ENCODE results near the gene SERPIND1. TPM values are rescaled to one million over a fixed set of nuclear protein-coding genes. Genes with fewer than 3 reads are reported as not detected.

The SERPIND1 gene
- total RNA-seq, 1 donor from 2014 or later = 0.18 TPM

DNA sequence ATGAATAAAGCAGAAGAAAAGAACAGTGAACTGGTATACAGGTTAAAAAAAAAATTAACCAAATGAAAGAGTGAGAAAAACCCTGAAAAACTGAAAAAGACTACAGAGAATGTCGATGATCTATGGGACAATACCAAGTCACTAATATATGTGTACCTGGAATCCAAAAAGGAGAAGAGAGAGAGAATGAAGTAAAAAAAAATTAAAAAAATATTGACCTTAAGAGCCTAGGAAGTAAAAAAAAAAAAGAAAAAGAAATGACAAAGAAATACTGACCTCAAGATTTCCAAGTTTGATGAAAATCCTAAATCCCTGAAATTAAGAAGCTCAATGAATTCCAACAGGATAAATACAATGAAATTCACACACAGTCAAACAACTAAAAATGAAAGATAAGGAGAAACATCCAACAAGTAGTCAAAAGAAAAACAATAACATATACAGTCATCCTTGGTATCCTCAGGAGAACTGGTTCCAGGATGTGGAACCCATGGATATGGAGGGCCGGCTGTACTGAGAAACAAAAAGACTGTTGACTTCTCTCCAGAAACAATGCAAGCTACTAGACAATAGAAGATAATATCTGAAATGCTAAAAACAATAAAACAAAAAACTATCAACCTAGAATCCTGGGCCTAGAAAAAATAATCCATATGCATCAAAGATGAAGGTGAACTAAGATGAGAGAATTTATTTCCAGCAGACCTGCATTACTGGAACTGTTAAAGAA is 33.5 kb upstream of the SERPIND1 start:
- Mint-ChIP-seq H3K9me3 (ENCODE audit: unreplicated experiment) (no peaks in the 10 kb centered on the region), H3K4me3 (ENCODE audit: unreplicated experiment) (peak overlapping the region; percentile 59)

DNA sequence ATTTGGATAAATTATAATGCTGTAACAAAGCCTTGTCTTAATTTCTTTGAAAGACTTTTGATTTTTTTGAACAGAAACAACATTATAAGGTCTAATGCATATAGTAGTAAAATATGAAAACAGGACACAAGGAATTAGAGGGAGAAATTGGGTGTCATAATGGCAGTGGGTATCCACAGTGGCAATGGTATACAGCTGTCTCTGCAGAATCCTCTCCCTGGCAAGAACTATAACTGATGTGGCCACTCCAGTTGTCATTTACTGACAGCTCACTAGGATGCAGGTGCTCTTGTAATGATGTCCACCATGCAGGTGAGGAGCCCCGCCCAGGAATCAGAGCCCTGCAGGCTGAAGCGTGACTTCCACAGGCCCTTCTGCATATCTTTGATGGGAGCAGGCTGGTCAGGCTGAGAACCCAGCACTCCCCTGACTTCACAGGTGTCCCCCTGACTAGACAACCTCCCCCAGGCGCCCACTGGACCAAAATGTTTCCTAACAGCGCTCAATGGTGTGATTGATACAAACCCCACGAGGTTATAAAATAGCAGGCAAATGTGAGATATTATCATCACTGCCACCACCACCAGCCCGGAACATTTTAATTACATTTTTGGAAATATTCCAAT is 32.8 kb upstream of the SERPIND1 start:
- TF ChIP-seq, protein P1, sequence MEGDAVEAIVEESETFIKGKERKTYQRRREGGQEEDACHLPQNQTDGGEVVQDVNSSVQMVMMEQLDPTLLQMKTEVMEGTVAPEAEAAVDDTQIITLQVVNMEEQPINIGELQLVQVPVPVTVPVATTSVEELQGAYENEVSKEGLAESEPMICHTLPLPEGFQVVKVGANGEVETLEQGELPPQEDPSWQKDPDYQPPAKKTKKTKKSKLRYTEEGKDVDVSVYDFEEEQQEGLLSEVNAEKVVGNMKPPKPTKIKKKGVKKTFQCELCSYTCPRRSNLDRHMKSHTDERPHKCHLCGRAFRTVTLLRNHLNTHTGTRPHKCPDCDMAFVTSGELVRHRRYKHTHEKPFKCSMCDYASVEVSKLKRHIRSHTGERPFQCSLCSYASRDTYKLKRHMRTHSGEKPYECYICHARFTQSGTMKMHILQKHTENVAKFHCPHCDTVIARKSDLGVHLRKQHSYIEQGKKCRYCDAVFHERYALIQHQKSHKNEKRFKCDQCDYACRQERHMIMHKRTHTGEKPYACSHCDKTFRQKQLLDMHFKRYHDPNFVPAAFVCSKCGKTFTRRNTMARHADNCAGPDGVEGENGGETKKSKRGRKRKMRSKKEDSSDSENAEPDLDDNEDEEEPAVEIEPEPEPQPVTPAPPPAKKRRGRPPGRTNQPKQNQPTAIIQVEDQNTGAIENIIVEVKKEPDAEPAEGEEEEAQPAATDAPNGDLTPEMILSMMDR (IDR thresholded peaks at IDR 0.05; ENCODE audit: unreplicated experiment) = no peak
- no peak for DNase-seq (ENCODE audit: low spot score)
- Mint-ChIP-seq H3K9me3 (ENCODE audit: unreplicated experiment) (no peaks in the 10 kb centered on the region), H3K27me3 (ENCODE audit: unreplicated experiment) (no peaks in the 10 kb centered on the region), H3K4me3 (ENCODE audit: unreplicated experiment) (peak overlapping the region; percentile 59), H3K36me3 (ENCODE audit: low read depth, unreplicated experiment) (peaks cover 33% of the 10 kb centered on the region), H3K27ac (ENCODE audit: unreplicated experiment) (no peak overlapping the region), H3K4me1 (ENCODE audit: unreplicated experiment) (peaks cover 12% of the 10 kb centered on the region)

More for the DNA sequence above, 33.5 kb upstream of the SERPIND1 start:
- Mint-ChIP-seq H3K36me3 (ENCODE audit: low read depth, unreplicated experiment) (peaks cover 33% of the 10 kb centered on the region), H3K27me3 (ENCODE audit: unreplicated experiment) (no peaks in the 10 kb centered on the region), H3K4me1 (ENCODE audit: unreplicated experiment) (peaks cover 15% of the 10 kb centered on the region), H3K27ac (ENCODE audit: unreplicated experiment) (no peak overlapping the region)
- no peak for DNase-seq (ENCODE audit: low spot score)
- TF ChIP-seq, protein P1 (IDR thresholded peaks at IDR 0.05; ENCODE audit: unreplicated experiment) = no peak

DNA sequence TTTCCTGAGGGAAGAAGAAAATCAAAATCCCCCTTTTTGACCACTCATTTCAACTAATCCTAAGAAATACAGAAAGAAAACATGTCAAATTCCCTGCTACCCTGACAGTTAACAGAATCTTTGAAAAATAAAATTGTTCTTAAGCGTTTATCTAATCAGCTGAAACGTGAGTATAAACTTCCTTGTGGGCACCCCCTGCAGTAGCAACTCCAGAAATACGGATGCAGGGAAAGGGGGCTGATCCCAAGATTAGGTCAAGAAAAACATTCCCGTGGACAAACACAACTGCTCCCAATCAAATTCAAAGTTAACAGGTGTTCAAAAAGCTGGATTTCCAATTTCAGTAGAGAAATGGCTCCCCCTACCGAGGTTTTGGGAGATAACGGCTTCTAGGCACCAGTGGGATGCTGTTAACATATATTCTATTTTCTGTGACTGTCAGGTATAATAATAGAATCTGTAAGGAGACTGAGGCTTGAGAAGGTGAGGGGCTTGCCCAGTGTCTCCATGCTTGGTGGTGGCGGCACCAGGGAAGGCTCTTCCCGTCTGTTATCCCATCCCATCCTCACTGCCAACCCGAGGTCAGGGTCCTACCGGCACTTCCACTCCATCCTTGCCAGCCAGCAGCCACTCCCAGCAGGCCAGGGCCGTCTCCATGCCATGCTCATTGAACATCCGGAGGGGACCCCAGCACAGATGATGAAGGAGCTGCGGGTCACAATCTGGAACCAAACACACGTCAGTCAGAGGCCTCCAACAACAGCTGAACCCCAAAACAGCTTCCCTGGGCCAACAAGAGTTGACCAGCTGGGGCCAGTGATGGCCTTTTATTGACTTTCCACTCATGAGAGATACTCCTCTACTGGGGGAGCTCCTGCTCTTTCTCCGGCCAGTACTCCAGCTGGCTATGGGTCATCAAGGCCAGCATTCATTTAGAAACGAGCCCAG is 32.0 kb upstream of the SERPIND1 start:
- Mint-ChIP-seq H3K4me3 (ENCODE audit: unreplicated experiment) (no peak overlapping the region), H3K27ac (ENCODE audit: unreplicated experiment) (no peak overlapping the region), H3K9me3 (ENCODE audit: unreplicated experiment) (no peaks in the 10 kb centered on the region), H3K27me3 (ENCODE audit: unreplicated experiment) (peaks cover 2% of the 10 kb centered on the region), H3K4me1 (ENCODE audit: unreplicated experiment) (peaks cover 12% of the 10 kb centered on the region), H3K36me3 (ENCODE audit: low read depth, unreplicated experiment) (peaks cover 29% of the 10 kb centered on the region)
- TF ChIP-seq, protein P1 (IDR thresholded peaks at IDR 0.05; ENCODE audit: unreplicated experiment) = peak; percentile 53
- peak; percentile 53 for DNase-seq (ENCODE audit: low spot score)

DNA sequence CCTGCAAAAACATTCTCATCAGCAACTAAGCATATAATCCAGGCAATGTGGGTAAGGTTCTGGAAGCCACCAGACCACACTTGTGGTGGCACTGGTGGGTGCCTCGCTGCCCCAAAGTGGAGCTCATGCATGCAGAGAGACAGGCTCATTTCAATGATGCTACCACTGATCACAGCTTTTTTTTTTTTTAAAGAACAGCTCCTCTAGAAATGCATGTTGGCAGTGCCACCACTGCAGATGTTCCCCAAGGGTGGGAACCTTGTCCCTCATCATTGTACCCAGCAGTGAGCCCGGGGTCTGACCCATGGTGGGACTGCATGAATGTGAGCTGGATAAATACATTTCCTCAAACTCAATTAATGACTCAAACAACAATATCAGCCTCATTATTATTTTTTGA is 31.1 kb upstream of the SERPIND1 start:
- Mint-ChIP-seq H3K4me1 (ENCODE audit: unreplicated experiment) (peaks cover 12% of the 10 kb centered on the region), H3K4me3 (ENCODE audit: unreplicated experiment) (no peak overlapping the region), H3K27me3 (ENCODE audit: unreplicated experiment) (peaks cover 2% of the 10 kb centered on the region), H3K36me3 (ENCODE audit: low read depth, unreplicated experiment) (peaks cover 29% of the 10 kb centered on the region), H3K27ac (ENCODE audit: unreplicated experiment) (no peak overlapping the region), H3K9me3 (ENCODE audit: unreplicated experiment) (no peaks in the 10 kb centered on the region)
- TF ChIP-seq, protein P1 (IDR thresholded peaks at IDR 0.05; ENCODE audit: unreplicated experiment) = no peak
- no peak for DNase-seq (ENCODE audit: low spot score)
